Measurements from ENCODE around the gene ACSF3.

Gene ACSF3

GRCh38 chr16:89051521-89052166 lies 42.0 kb upstream of the ACSF3 start:
- no peak overlapping the region for H3K27ac Mint-ChIP-seq
- no peak overlapping the region for H3K4me3 Mint-ChIP-seq
- H3K9me3 Mint-ChIP-seq: no peaks in the 10 kb centered on the region
- no peak for ATAC-seq (replicated peaks)
- no peaks in the 10 kb centered on the region for H3K36me3 Mint-ChIP-seq (ENCODE audit: insufficient read depth)
- DNase-seq: no peak
- H3K27me3 Mint-ChIP-seq: peaks cover 0 to 20% of the 10 kb centered on the region in 2 donors
- H3K4me1 Mint-ChIP-seq (ENCODE audit: low read depth in 2 of 2): peaks cover 0 to 1% of the 10 kb centered on the region in 2 donors

DNA sequence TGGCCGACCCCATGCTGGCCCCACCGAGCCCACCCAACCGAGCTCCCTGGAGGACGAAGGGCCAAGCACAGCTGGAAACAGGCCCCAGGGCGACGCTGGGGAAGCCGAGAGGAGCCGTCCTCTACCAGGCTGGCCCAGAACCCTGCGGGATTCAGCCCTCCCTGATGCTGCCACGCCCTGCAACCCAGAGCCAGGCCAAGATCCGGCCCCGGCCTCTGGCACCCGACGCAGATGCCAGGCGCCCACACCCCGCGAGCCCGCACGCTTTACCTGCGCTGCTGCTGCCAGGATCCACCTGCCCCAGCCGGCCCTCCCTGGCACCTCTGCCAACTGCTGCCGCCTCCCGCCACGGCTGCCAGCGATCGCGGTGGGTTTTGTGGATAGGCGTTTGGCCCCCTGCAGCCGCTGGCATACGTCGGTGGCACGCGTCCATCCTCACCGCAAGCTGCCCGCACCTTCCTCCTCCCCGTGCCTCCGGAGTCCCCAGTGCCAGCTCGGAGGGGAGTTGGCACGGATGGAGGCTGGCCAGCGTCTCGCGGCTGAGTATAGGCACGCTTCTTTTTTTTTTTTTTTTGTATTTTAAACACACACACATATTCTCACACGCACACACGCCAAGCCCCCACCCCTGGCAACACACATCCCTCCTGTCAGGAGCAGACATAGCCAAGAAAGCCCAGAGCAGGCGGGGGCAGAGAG lies 41.3 kb upstream of the ACSF3 start:
- H3K9me3 Mint-ChIP-seq: no peaks in the 10 kb centered on the region
- DNase-seq (no peak), ATAC-seq (replicated peaks) (no peak)
- peak overlapping the region; percentile 21 to 48 for H3K4me3 Mint-ChIP-seq
- H3K4me1 Mint-ChIP-seq (ENCODE audit: low read depth in 2 of 2): peaks cover 0 to 1% of the 10 kb centered on the region in 2 donors
- H3K27me3 Mint-ChIP-seq: peaks cover 0 to 24% of the 10 kb centered on the region in 2 donors
- peak overlapping the region in 1 of 2 donors; percentile 49 for H3K27ac Mint-ChIP-seq
- H3K36me3 Mint-ChIP-seq (ENCODE audit: insufficient read depth): no peaks in the 10 kb centered on the region

DNA sequence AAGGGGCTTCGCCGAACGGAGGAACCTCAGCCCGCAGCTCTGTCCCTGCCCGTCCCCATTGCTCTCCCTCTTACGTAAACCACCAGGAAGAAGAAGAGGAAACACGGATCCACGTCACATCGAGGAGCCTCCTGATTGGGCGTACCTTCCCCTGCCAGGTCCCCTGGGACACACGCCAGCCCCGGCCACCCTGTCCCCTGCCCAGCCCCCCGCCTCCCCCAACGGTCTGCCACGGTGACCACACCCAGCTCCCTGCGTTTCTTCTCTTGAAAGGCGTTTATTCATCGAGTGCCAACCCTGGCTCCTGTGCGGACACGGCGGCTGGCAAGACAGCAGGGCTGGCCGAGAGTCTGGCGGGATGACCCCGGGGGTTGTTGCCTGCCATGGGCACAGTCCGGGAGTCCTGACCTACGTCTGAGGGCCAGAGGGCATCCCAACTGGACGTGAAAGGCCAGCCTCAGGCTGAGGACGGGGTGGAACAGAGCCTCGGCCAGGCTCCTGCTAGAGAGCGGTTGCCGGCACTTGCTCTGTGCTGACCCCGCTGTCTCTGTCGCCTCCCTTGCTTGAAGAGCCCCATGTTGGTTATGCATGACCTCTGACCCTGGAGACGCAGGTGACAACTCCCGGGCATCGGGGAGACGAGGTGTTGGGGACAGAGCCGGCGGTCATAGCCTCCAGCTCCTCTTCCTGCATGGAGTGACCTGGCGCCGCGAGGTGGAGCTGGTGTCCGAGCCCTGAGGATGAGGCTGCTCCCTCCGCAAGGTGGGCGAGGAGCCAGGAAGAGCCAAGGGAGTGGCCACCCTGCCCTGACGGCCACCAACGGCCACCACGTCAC lies 40.5 kb upstream of the ACSF3 start:
- Mint-ChIP-seq H3K36me3 (ENCODE audit: insufficient read depth) (no peaks in the 10 kb centered on the region), H3K27me3 (peaks cover 0 to 31% of the 10 kb centered on the region in 2 donors), H3K4me3 (peak overlapping the region; percentile 21 to 48), H3K27ac (peak overlapping the region in 1 of 2 donors; percentile 49), H3K4me1 (ENCODE audit: low read depth in 2 of 2) (peaks cover 0 to 1% of the 10 kb centered on the region in 2 donors), H3K9me3 (no peaks in the 10 kb centered on the region)
- DNase-seq: no peak
- no peak for ATAC-seq (replicated peaks)

- Mint-ChIP-seq H3K27ac (no peak overlapping the region), H3K27me3 (peaks cover 0 to 31% of the 10 kb centered on the region in 2 donors), H3K4me1 (ENCODE audit: low read depth in 2 of 2) (peaks cover 0 to 1% of the 10 kb centered on the region in 2 donors), H3K36me3 (ENCODE audit: insufficient read depth) (no peaks in the 10 kb centered on the region), H3K4me3 (no peak overlapping the region), H3K9me3 (no peaks in the 10 kb centered on the region)
- no peak for ATAC-seq (replicated peaks)
- DNase-seq: no peak
Observed at GRCh38 chr16:89053725-89054029, 40.0 kb upstream of the ACSF3 start.

- no peaks in the 10 kb centered on the region for H3K36me3 Mint-ChIP-seq (ENCODE audit: insufficient read depth)
- H3K27me3 Mint-ChIP-seq: peaks cover 0 to 26% of the 10 kb centered on the region in 2 donors
- H3K9me3 Mint-ChIP-seq: no peaks in the 10 kb centered on the region
- H3K4me1 Mint-ChIP-seq (ENCODE audit: low read depth in 2 of 2): peaks cover 0 to 1% of the 10 kb centered on the region in 2 donors
- no peak for DNase-seq
- H3K27ac Mint-ChIP-seq: no peak overlapping the region
- H3K4me3 Mint-ChIP-seq: no peak overlapping the region
- ATAC-seq (replicated peaks): no peak
Observed at GRCh38 chr16:89054261-89054661, 39.4 kb upstream of the ACSF3 start.

DNA sequence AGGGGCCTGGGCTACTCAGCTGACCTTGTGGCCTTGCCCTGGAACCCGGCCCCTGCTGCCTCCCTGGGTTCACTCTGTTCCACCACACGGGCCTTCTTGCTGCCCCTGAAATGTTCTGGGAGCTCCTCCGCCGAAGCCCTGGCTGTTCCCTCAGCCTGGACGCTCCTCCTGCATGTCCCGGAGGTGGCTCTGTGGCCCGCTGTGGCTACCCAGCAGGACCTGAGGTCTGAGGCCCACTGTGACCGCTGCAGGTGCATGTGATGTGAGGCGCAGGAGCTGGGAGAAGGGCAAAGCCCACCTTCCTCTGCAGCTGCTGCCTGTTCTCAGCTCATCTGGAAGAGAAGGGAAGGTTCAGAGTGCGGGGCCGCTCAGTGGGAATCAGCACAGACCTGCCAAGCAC lies 38.9 kb upstream of the ACSF3 start:
- no peak for DNase-seq
- Mint-ChIP-seq H3K4me3 (no peak overlapping the region), H3K27me3 (peaks cover 0 to 21% of the 10 kb centered on the region in 2 donors), H3K4me1 (ENCODE audit: low read depth in 2 of 2) (peaks cover 0 to 1% of the 10 kb centered on the region in 2 donors), H3K9me3 (no peaks in the 10 kb centered on the region), H3K27ac (no peak overlapping the region), H3K36me3 (ENCODE audit: insufficient read depth) (no peaks in the 10 kb centered on the region)
- no peak for ATAC-seq (replicated peaks)

- Mint-ChIP-seq H3K4me1 (ENCODE audit: low read depth in 2 of 2) (peaks cover 0 to 1% of the 10 kb centered on the region in 2 donors), H3K27ac (no peak overlapping the region), H3K9me3 (no peaks in the 10 kb centered on the region), H3K27me3 (peaks cover 0 to 19% of the 10 kb centered on the region in 2 donors), H3K36me3 (ENCODE audit: insufficient read depth) (no peaks in the 10 kb centered on the region), H3K4me3 (no peak overlapping the region)
- ATAC-seq (replicated peaks) (no peak), DNase-seq (no peak)
Observed at GRCh38 chr16:89055313-89055712, 38.3 kb upstream of the ACSF3 start.

GRCh38 chr16:89055894-89056555 lies 37.6 kb upstream of the ACSF3 start:
- H3K9me3 Mint-ChIP-seq: no peaks in the 10 kb centered on the region
- no peak overlapping the region for H3K27ac Mint-ChIP-seq
- no peak for ATAC-seq (replicated peaks)
- DNase-seq: no peak
- no peak overlapping the region for H3K4me3 Mint-ChIP-seq
- H3K27me3 Mint-ChIP-seq: peaks cover 0 to 19% of the 10 kb centered on the region in 2 donors
- H3K4me1 Mint-ChIP-seq (ENCODE audit: low read depth in 2 of 2): peaks cover 0 to 1% of the 10 kb centered on the region in 2 donors
- H3K36me3 Mint-ChIP-seq (ENCODE audit: insufficient read depth): no peaks in the 10 kb centered on the region

DNA sequence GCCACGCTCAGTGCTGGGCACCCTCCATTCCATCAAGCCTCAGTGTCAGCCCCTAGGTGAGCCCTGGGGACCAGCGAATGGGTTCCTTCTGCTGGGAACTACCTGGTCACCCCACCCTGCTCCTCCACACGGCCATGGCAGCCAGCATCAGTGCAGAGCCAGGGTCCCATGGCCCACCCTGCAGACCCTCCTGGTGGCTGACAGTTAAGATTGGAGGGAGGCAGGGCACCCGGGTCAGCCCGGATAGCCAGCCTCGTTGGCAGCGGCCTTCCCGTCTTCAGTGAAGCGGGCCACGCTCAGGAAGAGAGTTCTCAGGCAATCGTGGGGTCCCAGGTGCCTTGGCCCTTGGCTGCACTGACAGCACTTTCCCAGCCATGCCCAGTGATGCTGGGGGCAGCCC lies 37.1 kb upstream of the ACSF3 start:
- ATAC-seq (replicated peaks): no peak
- peaks cover 0 to 19% of the 10 kb centered on the region in 2 donors for H3K27me3 Mint-ChIP-seq

GRCh38 chr16:89057738-89058137 lies 35.9 kb upstream of the ACSF3 start:
- DNase-seq: no peak
- Mint-ChIP-seq H3K4me1 (ENCODE audit: low read depth in 2 of 2) (peaks cover 0 to under 1% of the 10 kb centered on the region in 2 donors), H3K27me3 (peaks cover 0 to 20% of the 10 kb centered on the region in 2 donors), H3K27ac (peak overlapping the region in 1 of 2 donors; percentile 29), H3K36me3 (ENCODE audit: insufficient read depth) (no peaks in the 10 kb centered on the region), H3K4me3 (no peak overlapping the region), H3K9me3 (no peaks in the 10 kb centered on the region)
- no peak for ATAC-seq (replicated peaks)

More for the DNA sequence above, 37.1 kb upstream of the ACSF3 start:
- H3K4me3 Mint-ChIP-seq: no peak overlapping the region
- peaks cover 0 to 1% of the 10 kb centered on the region in 2 donors for H3K4me1 Mint-ChIP-seq (ENCODE audit: low read depth in 2 of 2)
- no peak overlapping the region for H3K27ac Mint-ChIP-seq
- H3K36me3 Mint-ChIP-seq (ENCODE audit: insufficient read depth): no peaks in the 10 kb centered on the region
- no peak for DNase-seq
- no peaks in the 10 kb centered on the region for H3K9me3 Mint-ChIP-seq

DNA sequence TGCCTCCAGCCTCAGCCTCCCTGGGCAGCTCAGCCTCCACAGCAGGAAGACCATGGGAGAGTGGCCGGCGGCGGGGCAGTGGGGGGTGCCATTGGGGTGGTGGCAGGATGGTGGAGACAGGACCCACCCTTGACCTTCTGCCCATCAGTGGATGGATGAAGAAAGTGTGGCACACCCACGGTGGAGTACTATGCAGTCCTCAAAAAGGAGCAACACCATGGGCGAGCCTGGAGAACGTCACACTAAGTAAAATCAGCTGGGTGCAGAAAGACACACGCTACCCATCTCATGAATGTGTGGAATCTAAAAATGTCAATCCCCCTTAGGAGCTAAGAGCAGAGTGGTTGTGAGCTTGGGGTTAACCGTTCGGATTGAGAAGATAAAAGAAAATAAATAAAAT lies 34.8 kb upstream of the ACSF3 start:
- no peak overlapping the region for H3K4me3 Mint-ChIP-seq
- H3K4me1 Mint-ChIP-seq (ENCODE audit: low read depth in 2 of 2): no peaks in the 10 kb centered on the region
- no peak for ATAC-seq (replicated peaks)
- H3K27ac Mint-ChIP-seq: no peak overlapping the region
- H3K9me3 Mint-ChIP-seq: no peaks in the 10 kb centered on the region
- H3K27me3 Mint-ChIP-seq: peaks cover 0 to 20% of the 10 kb centered on the region in 2 donors
- no peak for DNase-seq
- H3K36me3 Mint-ChIP-seq (ENCODE audit: insufficient read depth): no peaks in the 10 kb centered on the region

GRCh38 chr16:89060207-89060794 lies 33.4 kb upstream of the ACSF3 start:
- Mint-ChIP-seq H3K36me3 (ENCODE audit: insufficient read depth) (no peaks in the 10 kb centered on the region), H3K4me3 (no peak overlapping the region), H3K9me3 (no peaks in the 10 kb centered on the region), H3K27me3 (peaks cover 0 to 20% of the 10 kb centered on the region in 2 donors), H3K4me1 (ENCODE audit: low read depth in 2 of 2) (no peaks in the 10 kb centered on the region), H3K27ac (no peak overlapping the region)
- DNase-seq (no peak), ATAC-seq (replicated peaks) (peak; percentile 32)

- no peak overlapping the region for H3K4me3 Mint-ChIP-seq
- ATAC-seq (replicated peaks) (no peak), DNase-seq (no peak)
- H3K4me1 Mint-ChIP-seq (ENCODE audit: low read depth in 2 of 2): no peaks in the 10 kb centered on the region
- peak overlapping the region in 1 of 2 donors; percentile 83 for H3K27ac Mint-ChIP-seq
- H3K27me3 Mint-ChIP-seq: peaks cover 4 to 26% of the 10 kb centered on the region in 2 donors
- H3K36me3 Mint-ChIP-seq (ENCODE audit: insufficient read depth): no peaks in the 10 kb centered on the region
- H3K9me3 Mint-ChIP-seq: no peaks in the 10 kb centered on the region
Observed at GRCh38 chr16:89061086-89061485, 32.6 kb upstream of the ACSF3 start.
